ENCODE data around the gene CAGE1.

GRCh38 chr6:7389162-7389450 is 436 bp downstream of the CAGE1 start:
- TF ChIP-seq CTCF (IDR thresholded peaks at IDR 0.05) (no peak), POLR2A (IDR thresholded peaks at IDR 0.05) (no peak)

Data from ovary (tissue), 3 donors.